ENCODE measurements around the gene ABITRAM.
"Not testable (repeated sequence)": the region's sequence is repeated elsewhere in the genome, so short reads cannot be mapped to it uniquely, and the experiment has no call there.

The ABITRAM gene

GRCh38 chr9:108934323-108934893 is at the start of gene ABITRAM:
TSS of gene ABITRAM (plus strand) at chr9:108934400. CDS start at chr9:108934487, 87 bp downstream.
- DNase-seq (ENCODE audit: low read depth): peak; percentile 53

DNA sequence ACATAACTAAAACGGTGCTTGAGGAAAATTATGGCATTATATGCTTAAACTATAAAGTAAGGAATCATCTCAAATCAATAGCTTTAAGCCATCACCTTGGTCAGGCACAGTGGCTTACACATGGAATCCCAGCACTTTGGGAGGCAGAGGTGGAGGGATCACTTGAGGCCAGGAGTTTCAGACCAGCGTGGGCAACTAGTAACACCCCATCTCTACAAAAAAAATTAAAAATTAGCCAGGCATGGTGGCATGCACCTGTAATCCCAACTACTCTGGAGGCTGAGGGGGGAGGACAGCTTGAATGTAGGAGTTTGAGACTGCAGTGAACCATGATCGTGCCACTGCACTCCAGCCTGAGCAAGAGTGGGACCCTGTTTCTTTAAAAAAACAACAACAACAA is 49.5 kb upstream of the ABITRAM start:
- no peak for DNase-seq (ENCODE audit: low read depth)

DNA sequence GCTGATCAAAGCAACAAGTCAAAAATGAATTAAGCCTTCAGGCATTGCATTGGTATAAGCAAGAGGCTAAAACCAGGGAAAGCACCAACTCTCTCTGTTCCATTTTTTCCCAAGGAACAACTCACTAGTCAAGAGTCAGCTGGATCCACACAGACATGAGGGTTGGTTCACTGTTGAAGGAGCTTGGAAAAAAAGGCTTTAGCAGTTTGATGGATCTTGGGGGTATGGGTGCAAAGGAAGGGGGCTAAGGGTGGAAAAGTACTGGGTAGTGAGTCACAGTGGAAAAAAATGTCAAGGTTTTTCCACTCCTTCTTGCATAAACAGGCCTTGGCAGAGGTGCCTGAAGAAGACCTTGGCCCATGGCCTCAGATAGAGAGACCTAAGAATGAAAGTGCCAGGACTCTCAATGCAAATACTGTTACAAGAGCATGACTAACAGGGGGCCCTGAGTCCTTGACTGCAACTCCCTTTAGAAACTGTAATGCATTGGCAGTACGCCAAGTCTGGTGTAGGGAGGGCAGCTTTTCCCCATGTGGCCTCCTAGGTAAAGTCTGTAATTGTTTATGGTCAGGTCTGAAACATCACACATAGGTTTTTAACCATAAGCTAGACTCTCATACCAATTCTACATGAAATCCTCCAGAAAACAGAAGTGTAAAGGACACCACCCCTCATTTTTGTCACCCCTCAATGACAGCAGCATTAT is 48.4 kb upstream of the ABITRAM start:
- DNase-seq (ENCODE audit: low read depth): no peak

- DNase-seq (ENCODE audit: low read depth): not testable (repeated sequence)
Measured at GRCh38 chr9:108886594-108887271, 47.5 kb upstream of the ABITRAM start.

GRCh38 chr9:108889649-108890067 is 44.5 kb upstream of the ABITRAM start:
- DNase-seq (ENCODE audit: low read depth): no peak

DNA sequence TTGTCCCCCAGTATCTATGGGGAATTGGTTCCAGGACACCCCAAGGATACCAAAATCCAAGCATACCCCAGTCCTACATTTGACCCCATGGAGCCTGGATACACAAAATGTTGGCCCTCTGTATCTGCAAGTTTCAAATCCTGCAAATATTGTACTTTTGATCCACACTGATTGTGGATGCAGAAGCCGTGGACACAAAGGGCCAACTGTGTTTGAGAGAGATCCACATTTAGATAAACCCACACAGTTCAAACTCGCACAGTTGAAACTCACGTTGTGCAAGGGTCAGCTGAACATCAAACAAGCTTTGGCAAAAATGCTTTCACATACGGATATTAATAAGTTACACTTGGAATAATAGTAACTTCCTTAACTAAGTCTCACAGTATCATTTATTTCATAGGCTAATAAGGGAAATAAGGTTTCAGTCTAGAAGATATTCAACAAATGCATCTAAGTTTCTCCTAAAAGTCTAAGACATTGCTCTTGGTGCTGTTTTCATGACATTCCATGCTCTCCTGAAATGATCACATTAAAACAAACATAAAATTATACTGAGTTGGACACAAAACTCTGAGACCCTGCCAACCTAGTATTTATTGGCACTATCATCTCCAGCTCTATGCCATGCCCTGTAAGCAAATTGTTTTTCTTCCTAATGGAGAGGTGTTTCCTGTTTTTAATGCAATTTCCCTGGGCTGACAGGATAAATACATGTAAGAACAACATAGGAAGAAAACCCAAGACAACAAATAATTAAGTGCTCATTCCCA is 39.8 kb upstream of the ABITRAM start:
- DNase-seq (ENCODE audit: low read depth): no peak

DNA sequence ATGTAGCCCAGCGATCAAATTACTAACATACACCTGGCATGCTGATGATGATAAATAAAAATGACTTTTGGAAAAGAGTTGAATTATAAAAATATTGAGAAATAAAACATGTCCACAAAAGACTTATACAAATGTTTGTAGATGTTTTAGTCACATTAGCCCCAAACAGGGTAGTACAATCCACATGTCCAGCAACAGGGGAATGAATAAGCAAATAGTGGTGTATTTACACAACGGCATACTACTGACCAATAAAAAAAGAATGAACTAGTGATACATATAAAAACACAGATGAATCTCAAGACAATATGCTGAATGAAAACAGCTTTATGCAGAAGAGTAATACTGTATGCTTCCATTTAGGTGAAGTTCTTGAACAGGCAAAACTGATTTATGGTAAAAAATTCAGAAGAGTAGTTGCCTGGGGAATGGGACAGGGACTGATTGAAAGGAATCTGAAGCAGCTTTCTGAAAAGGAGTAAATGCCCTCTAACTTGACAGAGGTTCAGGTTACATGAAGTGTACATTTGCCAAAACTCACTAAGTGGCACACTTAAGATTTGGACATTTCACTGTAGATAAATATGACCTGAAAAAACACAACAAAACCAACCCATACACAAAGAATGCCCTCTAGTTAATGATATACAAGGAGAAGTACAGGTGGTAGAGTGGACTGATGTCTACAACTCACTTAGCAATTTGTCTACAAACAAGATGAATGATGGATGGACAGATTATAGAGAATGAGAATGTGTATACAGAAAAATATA is 36.7 kb upstream of the ABITRAM start:
- DNase-seq (ENCODE audit: low read depth): no peak

- DNase-seq (ENCODE audit: low read depth): not testable (repeated sequence)
Measured at GRCh38 chr9:108899023-108899695, 35.0 kb upstream of the ABITRAM start.

DNA sequence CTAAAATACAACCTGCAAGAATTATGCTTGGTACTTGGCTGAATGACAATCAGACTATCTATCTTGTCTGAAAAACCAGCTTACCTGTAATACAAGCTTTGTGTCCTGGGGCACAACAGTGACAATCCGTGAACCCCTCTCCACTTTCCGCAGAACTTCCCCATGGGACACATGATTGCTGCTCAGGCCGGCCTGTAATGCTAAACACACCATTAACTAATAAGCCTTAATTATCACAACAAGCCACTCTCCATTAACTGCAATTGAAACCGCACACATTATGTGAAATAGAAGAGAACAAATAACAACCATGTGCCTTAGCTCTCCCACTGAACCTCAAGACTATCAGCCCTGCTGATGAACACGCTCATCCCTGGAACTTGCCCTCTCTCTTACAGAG is 34.0 kb upstream of the ABITRAM start:
- DNase-seq (ENCODE audit: low read depth): no peak

GRCh38 chr9:108903420-108904103 is 30.6 kb upstream of the ABITRAM start:
- DNase-seq (ENCODE audit: low read depth): no peak

DNA sequence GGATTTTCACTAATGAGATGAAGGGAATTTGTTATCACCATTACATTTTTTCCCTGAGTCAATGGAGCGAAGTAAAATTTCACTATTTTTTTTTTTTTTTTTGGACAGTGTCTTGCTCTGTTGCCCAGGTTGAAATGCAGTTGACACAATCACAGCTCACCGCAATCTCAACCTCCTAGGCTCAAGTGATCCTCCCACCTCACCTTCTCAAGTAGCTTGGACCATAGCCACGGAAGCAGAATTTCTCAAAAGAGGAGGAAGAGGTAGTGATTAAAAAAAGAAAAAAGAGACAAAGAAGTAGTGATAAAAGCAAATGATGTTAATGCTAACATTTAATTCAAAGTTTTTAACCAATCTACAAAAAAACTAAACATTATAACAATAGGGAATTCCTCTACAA is 30.0 kb upstream of the ABITRAM start:
- no peak for DNase-seq (ENCODE audit: low read depth)

DNA sequence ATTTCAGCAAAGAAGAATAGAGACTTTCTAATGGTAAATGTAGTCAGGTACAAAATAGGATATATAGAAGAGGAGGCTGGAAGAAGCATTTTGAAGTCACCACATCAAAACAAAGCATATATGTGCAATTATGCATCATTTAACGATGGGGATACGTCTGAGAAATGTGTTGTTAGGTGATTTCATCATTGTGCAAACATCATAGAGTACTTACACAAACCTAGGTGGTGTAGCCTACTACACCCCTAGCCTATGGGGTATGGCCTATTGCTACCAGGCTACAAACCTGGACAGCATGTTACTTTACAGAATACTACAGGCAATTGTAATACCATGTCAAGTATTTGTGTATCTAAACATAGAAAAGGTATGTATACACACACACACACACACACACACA is 28.7 kb upstream of the ABITRAM start:
- no peak for DNase-seq (ENCODE audit: low read depth)

DNA sequence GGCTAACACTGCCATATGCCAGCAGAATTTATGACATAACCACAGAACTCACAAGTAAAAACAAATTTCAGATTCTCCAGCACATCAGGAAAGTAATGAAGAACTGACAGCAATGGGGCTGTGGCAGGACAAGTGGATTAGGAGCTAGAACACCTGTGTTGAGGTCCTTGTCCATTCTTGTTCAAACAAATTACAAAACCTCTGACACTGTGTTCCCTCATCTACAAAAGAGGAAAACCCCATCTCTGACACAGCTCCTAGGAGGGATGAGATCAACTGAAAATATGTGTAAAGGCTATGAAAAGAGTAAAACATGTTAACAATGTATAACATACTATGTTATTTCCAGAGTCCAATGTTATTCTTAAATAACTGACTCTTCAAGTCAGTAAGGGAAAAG is 23.8 kb upstream of the ABITRAM start:
- no peak for DNase-seq (ENCODE audit: low read depth)

- DNase-seq (ENCODE audit: low read depth): no peak
Measured at GRCh38 chr9:108910914-108911313, 23.3 kb upstream of the ABITRAM start.

GRCh38 chr9:108911820-108912219 is 22.4 kb upstream of the ABITRAM start:
- no peak for DNase-seq (ENCODE audit: low read depth)

DNA sequence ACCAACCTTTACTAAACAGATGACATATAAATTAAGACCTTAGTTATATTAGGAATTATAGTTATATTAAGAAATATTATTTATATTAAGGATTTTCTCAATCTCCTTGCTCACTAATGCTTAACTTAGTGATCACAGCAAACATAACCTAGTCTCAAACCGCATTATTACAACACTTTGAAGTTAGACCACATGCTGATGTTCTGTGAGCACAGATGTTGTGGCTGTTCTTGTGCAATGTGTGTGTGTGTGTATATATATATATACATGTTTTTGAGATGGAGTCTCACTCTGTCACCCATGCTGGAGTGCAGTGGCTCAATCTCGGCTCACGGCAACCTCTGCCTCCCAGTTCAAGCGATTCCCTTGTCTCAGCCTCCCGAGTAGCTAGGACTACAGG is 20.8 kb upstream of the ABITRAM start:
- DNase-seq (ENCODE audit: low read depth): no peak

DNA sequence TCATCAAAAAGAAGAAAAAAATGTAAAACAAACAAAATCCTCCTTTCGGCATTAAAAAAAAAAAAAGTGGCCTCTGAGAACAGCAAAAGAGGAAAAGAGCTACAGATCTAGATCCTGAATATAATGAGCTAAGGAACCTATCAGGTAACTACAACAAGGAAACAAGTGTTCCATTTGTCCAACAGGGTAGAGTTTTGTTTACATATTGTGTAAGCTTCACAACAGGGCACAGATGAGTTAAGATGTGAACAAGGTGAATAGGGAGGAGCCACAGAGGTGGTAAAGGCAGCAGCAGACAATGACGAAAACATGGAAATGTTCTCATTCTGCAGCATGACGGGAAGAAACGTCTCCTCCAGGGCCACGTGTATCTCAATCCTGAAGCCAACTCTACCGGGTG is 14.7 kb upstream of the ABITRAM start:
- no peak for DNase-seq (ENCODE audit: low read depth)

DNA sequence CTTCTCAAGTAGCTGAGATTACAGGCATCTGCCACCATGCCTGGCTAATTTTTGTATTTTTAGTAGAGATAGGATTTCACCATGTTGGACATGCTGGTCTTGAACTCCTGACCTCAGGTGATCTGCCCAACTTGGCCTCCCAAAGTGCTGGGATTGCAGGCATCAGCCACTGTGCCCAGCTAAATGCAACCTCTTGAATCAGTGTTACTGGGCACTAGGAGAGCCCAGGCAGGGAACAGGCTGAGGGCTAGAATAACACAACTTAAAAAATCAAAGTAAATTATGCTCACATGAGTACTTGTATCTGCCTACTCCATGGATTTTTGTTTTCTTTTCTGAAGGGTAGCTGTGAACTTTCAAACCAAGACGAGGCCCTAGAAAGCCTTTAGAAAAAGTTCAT is 13.8 kb upstream of the ABITRAM start:
- DNase-seq (ENCODE audit: low read depth): not testable (repeated sequence)

DNA sequence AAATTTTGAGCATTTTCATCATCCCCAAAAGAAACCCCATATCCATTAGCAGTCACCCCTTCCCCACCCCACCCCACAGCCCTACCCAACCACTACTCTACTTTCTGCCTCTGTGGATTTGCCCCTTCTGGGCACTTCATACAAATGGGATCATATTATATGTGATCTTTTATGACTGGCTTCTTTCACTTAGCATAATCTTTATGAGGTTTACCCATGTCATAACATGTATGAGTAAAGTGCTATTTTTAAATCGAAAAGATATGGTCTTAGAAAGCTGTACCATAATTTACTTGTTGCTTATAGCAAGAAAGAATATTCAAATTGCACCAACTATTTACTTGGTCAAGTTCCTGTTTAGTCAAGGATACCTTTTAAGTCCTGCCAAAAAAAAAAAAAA is 13.0 kb upstream of the ABITRAM start:
- DNase-seq (ENCODE audit: low read depth): no peak

GRCh38 chr9:108924466-108924865 is 9.7 kb upstream of the ABITRAM start:
- no peak for DNase-seq (ENCODE audit: low read depth)

DNA sequence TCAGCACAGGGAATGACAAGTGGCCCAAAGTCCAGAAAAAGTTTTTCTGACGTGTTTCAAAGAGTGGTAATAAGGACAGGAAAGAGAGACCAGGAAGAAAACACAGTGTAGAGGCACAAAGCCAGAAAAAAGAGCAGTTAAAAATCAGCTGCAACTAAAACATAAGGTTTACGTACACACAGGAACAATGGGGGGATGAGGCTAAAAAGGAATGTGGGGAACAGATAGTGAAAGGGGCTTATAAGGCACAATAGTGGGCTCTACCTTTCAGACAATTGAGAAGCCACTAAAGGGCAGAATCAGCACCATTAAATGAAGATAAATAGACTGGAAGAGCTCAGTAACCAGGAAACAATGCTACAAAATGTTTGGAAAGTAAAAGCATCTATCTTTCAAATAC is 5.8 kb upstream of the ABITRAM start:
- no peak for DNase-seq (ENCODE audit: low read depth)
